Activated naive CD4-positive, alpha-beta T cell treated with anti-CD3 and anti-CD28 coated beads, Interleukin-2, amount 50 U/mL, for 24 hours (primary cell): ENCODE results near the gene ZMYM2.
A peak's percentile ranks its signal among the peaks of the same experiment; 100 is the strongest.

Source experiments
- H3K27ac Mint-ChIP-seq: one replicate; pipeline ENCODE4 v1.8.0; 2021; ENCODE audit warnings: mild to moderate bottlenecking, mixed read lengths
- H3K27me3 Mint-ChIP-seq: one replicate; pipeline ENCODE4 v1.8.0; 2021; ENCODE audit warnings: mixed read lengths
- H3K36me3 Mint-ChIP-seq: one replicate; pipeline ENCODE4 v1.8.0; 2021; ENCODE audit warnings: mixed read lengths
- H3K4me1 Mint-ChIP-seq: one replicate; pipeline ENCODE4 v1.8.0; 2021; ENCODE audit warnings: mixed read lengths
- H3K4me3 Mint-ChIP-seq: one replicate; pipeline ENCODE4 v1.8.0; 2021; ENCODE audit warnings: mild to moderate bottlenecking, mixed read lengths
- H3K9me3 Mint-ChIP-seq: one replicate; pipeline ENCODE4 v1.8.0; 2021; ENCODE audit warnings: mixed read lengths

ZMYM2 gene

DNA sequence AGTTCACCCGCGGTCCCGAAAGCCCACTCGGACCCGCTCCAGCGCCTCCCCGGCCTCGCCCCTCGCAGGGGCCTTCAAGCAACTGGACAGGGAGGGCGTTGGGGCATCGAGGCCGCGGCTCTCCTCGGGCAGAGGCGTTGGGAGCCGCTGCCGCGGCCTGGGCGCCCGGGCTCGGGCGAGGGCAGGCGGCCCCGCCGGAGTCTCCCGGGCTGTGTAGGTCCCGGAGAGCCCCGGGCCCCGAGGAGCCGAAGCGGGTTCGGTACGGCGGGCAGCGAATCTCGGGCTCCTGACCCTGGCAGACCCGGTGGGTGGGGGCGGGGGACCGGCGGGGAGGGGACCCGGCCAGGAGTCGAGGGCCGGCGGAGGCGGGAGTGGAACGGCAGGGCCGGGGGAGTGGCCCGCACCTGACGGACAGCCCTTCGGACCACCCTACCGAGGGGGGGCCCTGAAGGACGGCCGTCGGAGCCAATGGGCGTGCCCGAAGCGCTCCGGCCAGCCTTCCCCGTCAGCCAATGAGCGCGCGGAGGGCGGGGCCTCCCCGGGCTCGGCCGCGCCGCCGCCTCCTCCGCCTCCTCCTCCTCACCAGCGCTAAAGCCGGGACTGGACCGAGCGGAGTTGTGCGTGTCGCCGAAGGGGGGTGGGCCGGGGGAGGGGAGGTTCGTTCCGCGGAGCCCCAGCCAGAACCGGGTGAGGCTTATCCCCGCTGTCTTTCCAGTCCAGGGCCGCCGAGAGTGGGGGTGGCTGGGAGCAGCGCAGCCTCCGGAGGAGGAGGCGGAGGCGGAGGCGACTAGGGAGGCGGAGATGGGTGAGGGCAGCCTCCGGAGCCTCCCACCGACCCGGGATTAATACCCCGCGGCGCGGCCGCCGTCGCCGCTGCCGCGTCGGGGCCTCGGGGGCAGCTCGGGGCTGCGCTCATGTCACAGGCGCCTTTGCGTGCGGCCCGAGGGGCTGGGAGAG, at the start of gene ZMYM2:
TSS of gene ZMYM2 (plus strand) at position 573 of the 957 bp plus-strand sequence. CDS start 34,346 bp downstream, outside the sequence.
- Mint-ChIP-seq H3K4me3 (peak within 1 kb of the TSS; percentile 97), H3K4me1 (peaks cover 31% of the 10 kb centered on the region), H3K27me3 (no peaks in the 10 kb centered on the region), H3K9me3 (no peaks in the 10 kb centered on the region), H3K36me3 (peaks cover 4% of the 10 kb centered on the region), H3K27ac (peak within 1 kb of the TSS; percentile 99)

DNA sequence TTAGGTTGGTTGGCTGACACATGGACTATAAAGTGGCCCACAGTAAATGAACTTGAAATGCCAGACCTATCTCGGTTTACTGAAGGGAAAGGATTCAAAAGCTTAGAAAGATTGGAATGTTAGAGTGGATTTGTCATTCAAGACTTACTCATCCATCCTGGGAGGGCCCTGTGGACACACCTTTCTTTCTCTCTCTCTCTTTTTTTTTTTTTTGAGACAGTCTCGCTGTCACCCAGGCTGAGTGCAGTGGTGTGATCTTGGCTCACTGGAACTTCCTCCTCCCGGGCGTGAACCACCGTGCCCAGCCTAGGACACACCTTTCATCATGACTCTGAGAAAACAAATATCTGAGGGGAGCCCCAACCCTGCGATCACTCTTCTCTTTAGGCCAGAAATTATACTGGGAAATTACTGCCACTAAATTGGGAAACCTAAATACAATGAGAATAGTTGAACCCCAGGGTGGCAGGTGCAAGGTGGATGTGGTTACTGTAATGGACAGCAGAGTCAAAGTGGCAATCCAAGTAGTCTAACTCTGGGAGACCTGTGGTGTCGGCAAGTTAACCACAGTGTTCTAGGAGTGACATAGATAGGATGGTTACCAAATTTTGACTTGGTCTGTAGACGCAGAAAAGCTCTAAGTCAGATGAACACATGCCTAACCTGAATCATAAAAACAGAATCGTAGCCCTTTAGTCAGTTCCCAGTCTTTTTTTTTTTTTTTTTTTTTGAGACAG, 48.0 kb upstream of the ZMYM2 start:
- Mint-ChIP-seq H3K27ac (no peak overlapping the region), H3K9me3 (no peaks in the 10 kb centered on the region), H3K4me3 (no peak overlapping the region), H3K36me3 (no peaks in the 10 kb centered on the region), H3K4me1 (no peaks in the 10 kb centered on the region), H3K27me3 (no peaks in the 10 kb centered on the region)

DNA sequence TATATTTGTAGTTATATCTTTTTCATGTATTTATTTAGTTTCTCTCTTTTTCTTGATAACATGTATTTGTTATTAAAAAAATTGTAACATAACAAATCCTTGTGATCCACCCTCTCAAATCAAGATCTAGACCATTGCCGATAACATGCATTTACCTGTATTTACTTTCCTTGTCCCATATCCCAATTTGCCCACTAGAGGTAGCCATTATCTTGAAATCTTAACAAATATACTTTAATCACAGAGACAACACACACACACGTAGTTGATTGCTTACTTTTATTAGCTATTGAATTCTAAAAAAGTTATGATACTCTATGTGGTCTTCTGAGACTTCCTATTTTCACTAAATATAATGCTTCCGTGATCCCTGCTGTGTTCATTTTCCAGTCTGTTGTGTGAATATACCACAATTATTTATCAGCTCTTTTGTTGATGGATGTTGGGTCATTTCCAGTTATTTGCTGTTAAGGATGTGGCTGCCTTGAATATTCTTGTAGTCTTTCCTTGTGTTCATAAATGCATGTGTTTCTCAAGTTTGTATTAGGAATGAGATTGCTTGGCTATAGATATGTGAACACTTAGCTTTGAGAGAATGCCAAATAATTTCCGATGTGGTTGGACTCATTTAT, 31.3 kb upstream of the ZMYM2 start:
- Mint-ChIP-seq H3K4me3 (no peak overlapping the region), H3K27me3 (no peaks in the 10 kb centered on the region), H3K27ac (no peak overlapping the region), H3K4me1 (no peaks in the 10 kb centered on the region), H3K36me3 (no peaks in the 10 kb centered on the region), H3K9me3 (no peaks in the 10 kb centered on the region)

DNA sequence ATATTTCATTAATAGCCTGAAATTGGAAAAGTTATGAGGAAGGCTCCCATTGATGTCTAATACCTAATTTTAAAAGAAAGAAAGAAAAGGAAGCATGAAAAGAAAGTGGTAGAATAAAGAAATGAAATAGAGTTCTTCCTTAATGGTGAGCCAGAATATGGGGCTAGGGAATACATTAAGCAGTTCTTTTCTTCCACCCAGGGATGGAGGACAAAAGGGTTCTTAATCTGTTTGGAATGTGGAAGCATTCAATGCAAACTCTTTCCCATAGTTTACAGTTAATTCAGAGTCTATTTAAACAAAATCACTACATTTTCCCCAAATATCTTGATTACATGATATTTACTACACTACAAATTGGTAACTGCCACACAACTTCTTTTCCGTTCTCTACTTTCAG, 18.4 kb upstream of the ZMYM2 start:
- no peaks in the 10 kb centered on the region for H3K36me3 Mint-ChIP-seq
- H3K27me3 Mint-ChIP-seq: no peaks in the 10 kb centered on the region
- H3K27ac Mint-ChIP-seq: no peak overlapping the region
- H3K4me1 Mint-ChIP-seq: no peaks in the 10 kb centered on the region
- no peak overlapping the region for H3K4me3 Mint-ChIP-seq
- H3K9me3 Mint-ChIP-seq: no peaks in the 10 kb centered on the region

DNA sequence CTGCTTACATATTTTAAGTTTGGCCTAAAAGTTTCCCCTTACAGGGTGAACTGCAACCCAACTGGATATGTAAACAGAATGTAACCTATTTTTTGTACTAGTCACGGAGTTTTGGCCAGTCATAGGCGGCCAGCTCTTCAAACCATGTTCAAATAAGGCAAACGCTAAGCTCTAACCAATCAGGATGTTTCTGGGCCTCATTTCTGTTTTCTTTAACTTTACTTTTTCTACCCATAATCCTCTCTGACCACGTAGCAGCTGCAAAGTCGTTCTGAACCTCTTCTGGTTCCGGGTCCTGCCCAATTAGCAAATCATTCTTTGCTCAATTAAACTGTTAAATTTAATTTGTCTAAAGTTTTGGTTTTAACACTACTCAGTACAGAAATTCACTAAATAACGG, 8.2 kb upstream of the ZMYM2 start:
- Mint-ChIP-seq H3K36me3 (no peaks in the 10 kb centered on the region), H3K4me1 (no peaks in the 10 kb centered on the region), H3K27ac (no peak overlapping the region), H3K9me3 (no peaks in the 10 kb centered on the region), H3K27me3 (no peaks in the 10 kb centered on the region), H3K4me3 (no peak overlapping the region)

DNA sequence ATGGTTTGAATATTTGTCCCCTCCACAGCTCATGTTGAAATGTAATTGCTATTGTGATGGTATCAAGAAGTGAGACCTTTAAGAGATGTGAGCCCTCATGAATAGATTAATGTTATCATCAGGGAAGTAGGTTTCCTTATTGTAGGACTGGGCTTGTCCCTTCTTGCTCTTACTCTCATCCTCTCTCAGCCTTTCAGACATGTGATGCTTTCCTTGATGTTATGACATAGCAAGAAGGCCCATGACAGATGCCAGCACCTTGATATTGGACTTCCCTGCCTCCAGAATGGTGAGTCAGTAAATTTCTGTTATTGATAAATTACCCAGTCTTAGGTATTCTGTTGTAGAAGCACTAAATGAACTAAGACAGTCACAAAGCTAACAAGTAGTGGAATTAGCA, 5.7 kb upstream of the ZMYM2 start:
- no peak overlapping the region for H3K27ac Mint-ChIP-seq
- no peaks in the 10 kb centered on the region for H3K27me3 Mint-ChIP-seq
- no peaks in the 10 kb centered on the region for H3K36me3 Mint-ChIP-seq
- no peak overlapping the region for H3K4me3 Mint-ChIP-seq
- H3K4me1 Mint-ChIP-seq: no peaks in the 10 kb centered on the region
- H3K9me3 Mint-ChIP-seq: no peaks in the 10 kb centered on the region

DNA sequence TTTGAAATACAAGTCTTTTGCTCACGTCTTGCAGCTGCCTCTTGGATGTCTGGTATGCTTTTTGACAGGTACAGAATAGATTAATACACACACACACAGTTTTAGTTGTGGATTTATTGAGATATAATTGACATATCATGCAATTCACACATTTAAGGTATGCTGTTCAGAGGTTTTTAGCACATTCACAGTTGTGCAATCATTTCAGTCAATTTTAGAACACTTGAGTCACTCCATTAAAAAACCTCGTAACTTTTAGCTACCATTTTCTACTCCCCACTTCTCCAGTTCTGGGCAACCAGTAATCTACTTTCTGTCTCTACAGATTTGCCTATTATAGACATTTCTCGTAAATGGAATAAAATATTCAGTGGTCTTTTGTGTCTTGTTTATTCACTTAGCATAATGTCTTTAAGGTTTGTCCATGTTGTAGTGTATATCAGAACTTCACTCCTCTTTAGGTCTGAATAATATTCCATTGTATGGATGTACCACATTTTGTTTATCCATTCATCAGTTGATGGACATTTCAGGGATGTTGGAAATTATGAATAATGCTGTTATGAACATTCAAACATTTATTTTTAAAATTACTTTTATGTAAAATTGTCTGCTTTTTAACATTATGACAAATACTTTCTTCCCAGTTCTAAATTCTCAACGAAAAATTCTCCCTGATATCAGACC, 2.5 kb upstream of the ZMYM2 start:
- H3K27ac Mint-ChIP-seq: no peak overlapping the region
- no peaks in the 10 kb centered on the region for H3K9me3 Mint-ChIP-seq
- no peaks in the 10 kb centered on the region for H3K27me3 Mint-ChIP-seq
- peaks cover 12% of the 10 kb centered on the region for H3K4me1 Mint-ChIP-seq
- H3K4me3 Mint-ChIP-seq: no peak overlapping the region
- no peaks in the 10 kb centered on the region for H3K36me3 Mint-ChIP-seq

DNA sequence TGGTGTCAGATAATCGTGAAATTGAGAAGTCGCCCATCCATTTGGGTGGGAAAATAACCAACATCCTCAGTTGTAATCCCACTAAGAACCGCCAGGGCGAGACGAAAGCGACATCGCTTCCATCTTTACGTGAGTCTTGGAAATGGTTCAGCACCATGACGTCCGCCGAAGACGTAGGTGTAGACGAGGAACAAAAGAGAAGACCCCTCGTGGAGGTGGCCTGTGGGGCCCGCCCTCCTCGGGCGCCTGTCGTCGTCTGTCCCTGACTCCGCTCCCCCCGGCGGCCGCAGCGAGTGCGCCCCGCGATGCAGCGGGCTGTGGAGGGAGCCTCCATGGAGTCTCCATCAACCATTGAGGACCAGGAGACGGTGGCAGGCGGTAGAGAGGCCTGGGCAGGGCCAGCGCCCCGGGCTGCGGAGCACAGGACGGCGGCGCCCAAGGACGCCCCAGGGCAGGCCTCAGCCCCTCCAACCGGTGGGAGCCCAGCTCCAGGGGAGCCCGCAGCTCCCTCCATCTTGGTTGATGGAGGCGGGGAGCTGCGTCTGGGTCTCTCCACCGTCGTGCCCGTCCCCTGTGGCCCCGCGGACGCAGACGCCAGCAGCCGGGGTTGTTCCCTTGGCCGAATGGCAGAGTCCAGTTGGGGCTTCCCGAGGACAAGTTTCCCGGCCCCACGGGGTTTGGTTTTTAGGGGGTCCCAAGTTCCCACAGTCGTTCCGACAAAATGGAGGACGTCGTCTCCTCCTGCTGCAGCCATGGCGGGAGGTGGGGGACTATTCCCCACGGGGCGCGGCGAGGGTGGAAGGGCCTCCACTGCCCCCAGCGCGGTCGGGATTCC, 990 bp upstream of the ZMYM2 start:
- Mint-ChIP-seq H3K4me1 (peaks cover 24% of the 10 kb centered on the region), H3K4me3 (peak overlapping the region; percentile 83), H3K27me3 (no peaks in the 10 kb centered on the region), H3K27ac (peak overlapping the region; percentile 89), H3K9me3 (no peaks in the 10 kb centered on the region), H3K36me3 (peaks cover 4% of the 10 kb centered on the region)

DNA sequence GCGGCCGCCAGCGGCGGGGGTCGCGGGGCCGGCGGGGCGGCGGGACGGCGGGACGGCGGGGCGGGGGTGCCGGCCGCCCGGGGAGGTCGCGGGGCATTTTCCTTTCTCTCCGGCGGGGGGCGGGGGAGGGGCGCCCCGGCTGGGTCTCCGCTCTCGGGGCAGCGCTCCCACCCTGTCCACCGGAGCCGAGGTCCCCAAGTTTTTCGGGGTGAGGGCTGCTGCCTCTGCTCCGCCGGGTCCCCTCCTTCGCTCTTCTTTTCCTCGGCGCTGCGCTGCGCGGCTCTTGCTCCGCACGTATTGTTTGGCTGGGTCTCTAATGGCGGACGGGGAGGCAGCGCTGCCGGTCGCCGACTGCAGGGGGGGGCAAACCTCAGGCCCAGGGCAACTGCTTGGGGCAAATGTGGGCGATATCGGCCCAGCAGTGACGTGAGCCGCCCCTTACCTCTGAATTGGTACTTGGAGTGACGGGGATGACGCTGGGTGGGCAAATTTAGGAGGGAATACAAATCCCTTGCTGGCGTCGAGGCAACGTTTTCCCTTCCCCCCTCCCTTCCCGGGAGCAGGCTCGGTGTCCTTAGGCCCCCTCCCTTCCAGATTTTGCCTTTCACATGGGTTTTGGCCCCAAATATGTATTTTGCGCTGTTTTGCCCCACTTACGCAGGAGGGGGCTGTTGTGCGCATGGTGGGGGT, 759 bp downstream of the ZMYM2 start:
- Mint-ChIP-seq H3K4me3 (peak overlapping the region; percentile 97), H3K9me3 (no peaks in the 10 kb centered on the region), H3K4me1 (peaks cover 37% of the 10 kb centered on the region), H3K36me3 (peaks cover 4% of the 10 kb centered on the region), H3K27ac (peak overlapping the region; percentile 99), H3K27me3 (no peaks in the 10 kb centered on the region)

DNA sequence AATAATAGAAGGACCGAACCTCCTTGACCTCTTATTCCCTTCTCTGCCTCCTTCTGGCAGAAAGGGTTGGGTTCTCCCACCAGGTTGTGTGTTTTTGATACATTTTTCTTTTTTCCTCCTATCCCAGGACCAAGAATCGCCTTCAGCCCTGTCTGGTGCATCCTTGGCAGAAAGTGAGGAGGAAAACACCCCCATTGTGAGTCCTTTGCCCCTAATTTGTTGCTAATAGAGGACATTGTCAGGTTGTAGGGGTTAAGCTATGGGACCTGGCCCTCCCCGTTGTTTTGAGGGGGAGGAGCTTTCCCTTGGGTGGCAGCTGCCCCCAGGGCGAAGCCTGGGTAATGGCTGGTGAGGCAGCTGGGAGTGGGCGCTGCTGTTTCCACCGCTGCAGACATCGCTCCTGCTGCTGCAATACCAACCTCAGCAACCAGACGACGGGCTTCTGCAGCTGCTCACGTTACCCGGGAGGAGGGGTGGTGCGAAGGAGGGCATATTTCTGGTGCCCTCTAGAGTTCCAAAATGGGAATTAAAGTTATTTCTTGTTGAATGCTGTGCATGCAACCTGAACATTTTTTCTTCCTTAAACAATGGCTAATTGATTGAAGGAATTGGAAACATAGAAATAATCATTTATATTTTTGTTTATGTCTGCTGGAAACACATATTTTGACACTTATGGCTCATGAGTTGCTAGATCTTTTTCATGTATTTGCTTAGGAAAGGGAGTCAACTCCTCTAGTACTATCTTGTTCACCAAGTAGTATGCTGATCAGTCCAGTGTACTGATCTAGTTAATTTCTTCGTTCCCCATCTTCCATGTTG, 1.5 kb downstream of the ZMYM2 start:
- Mint-ChIP-seq H3K4me1 (peaks cover 41% of the 10 kb centered on the region), H3K9me3 (no peaks in the 10 kb centered on the region), H3K4me3 (peak overlapping the region; percentile 97), H3K27me3 (no peaks in the 10 kb centered on the region), H3K36me3 (peaks cover 4% of the 10 kb centered on the region), H3K27ac (peak overlapping the region; percentile 99)

DNA sequence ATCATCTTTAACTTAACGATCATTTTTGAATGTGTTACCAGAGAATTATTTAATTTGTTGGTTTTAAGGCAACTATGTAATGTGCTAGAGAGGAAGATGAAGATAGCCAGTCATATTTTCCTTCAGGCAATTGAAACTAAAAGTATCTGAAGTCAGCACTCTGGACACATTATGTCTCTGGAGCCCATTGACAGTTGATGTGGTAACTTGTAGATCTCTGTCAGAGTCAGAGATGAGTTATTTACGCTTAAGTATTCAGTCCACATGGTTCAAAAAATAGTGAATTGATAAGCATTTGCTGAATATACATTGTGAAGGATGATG, 2.1 kb downstream of the ZMYM2 start:
- Mint-ChIP-seq H3K27ac (peak overlapping the region; percentile 99), H3K36me3 (peaks cover 8% of the 10 kb centered on the region), H3K4me3 (peak overlapping the region; percentile 97), H3K9me3 (no peaks in the 10 kb centered on the region), H3K4me1 (peaks cover 46% of the 10 kb centered on the region), H3K27me3 (no peaks in the 10 kb centered on the region)

DNA sequence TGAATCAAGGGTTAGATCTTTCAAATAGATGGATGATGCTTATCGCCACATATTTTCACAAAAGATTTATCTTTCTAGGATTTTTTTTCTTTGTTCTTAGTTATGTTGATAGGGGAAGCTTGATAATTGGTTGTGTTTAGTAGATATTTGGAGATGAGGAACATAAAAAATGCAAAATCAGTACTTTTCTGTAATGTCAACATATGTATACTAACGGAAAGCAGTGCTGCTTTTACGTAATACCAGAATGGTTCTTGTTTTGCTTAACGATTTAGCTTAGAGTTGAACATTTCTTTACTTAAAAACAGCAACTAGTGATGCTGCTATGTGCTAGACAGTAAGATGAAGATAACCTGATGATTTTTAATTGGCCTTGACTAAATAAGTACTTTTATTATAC, 3.0 kb downstream of the ZMYM2 start:
- Mint-ChIP-seq H3K27ac (peak overlapping the region; percentile 57), H3K4me1 (peaks cover 46% of the 10 kb centered on the region), H3K4me3 (peak overlapping the region; percentile 97), H3K36me3 (peaks cover 8% of the 10 kb centered on the region), H3K9me3 (no peaks in the 10 kb centered on the region), H3K27me3 (no peaks in the 10 kb centered on the region)

DNA sequence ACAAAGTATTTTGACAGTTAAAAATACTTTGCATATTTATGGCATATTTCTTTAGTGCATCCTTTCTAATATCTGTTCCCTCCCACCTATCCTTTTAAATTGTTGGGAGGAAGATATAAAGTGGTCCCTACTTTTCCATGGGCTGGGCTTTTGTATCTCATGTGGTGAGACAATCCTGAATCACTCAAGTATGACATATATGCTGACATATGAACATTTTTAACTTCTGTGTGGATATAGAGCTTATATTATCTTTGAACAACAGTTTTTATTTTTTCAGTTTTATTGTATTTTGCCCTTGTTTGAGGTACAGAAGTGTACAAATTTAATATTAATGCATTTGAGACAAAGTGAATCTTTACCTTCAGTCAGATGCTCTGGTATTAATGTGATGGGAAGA, 3.4 kb downstream of the ZMYM2 start:
- peak overlapping the region; percentile 97 for H3K4me3 Mint-ChIP-seq
- H3K27ac Mint-ChIP-seq: peak overlapping the region; percentile 51
- no peaks in the 10 kb centered on the region for H3K27me3 Mint-ChIP-seq
- no peaks in the 10 kb centered on the region for H3K9me3 Mint-ChIP-seq
- peaks cover 49% of the 10 kb centered on the region for H3K4me1 Mint-ChIP-seq
- peaks cover 11% of the 10 kb centered on the region for H3K36me3 Mint-ChIP-seq
